Cardiac muscle cell (in vitro differentiated cells and primary cell): ENCODE data around the gene SLC35F2. TPM values are rescaled to one million over a fixed set of nuclear protein-coding genes. Genes with fewer than 3 reads are reported as not detected.

Experiments used
- DNase-seq, 2 donors: peaks; one replicate each; pipeline versions ENCODE4 v3.0.0 to v3.0.0-alpha.2; 2010 to 2017; ENCODE audit warnings: low read depth in 1 of 2, low spot score in 1 of 2
- H3K27ac ChIP-seq: fragments of 200-600 bp; sonication (generic); 2 replicates; pipeline ENCODE4 v1.5.1; 2016
- H3K27me3 ChIP-seq: fragments of 200-600 bp; sonication (generic); 2 replicates; pipeline ENCODE4 v1.6.0; 2016; ENCODE audit warnings: control low read depth
- H3K36me3 ChIP-seq: fragments of 200-600 bp; sonication (generic); 2 replicates; pipeline ENCODE4 v1.5.1; 2016; ENCODE audit warnings: control low read depth
- H3K4me1 ChIP-seq: fragments of 200-600 bp; sonication (generic); 2 replicates; pipeline ENCODE4 v1.8.1; 2017; ENCODE audit warnings: low read depth, mild to moderate bottlenecking, mixed run types
- H3K4me3 ChIP-seq: fragments of 200-600 bp; sonication (generic); 2 replicates; pipeline ENCODE4 v1.5.1; 2016; ENCODE audit warnings: mild to moderate bottlenecking
- H3K9me3 ChIP-seq: fragments of 200-600 bp; sonication (generic); 2 replicates; pipeline ENCODE4 v1.5.1; 2017; ENCODE audit warnings: low read depth, mild to moderate bottlenecking, control low read depth
- CTCF ChIP-seq: IDR thresholded peaks from 2 replicates; pipeline ENCODE4 v1.5.1; 2012; ENCODE audit warnings: low read depth, mild to moderate bottlenecking, low read length
- polyA plus RNA-seq: library from polyadenylated mRNA; unstranded; fragments of >200 nt; fragmentation: Nextera tagmentation; extraction: Ambion mirVana; gene quantifications from 2 replicates; pipeline ENCODE4 v1.2.1, GENCODE V29; 2016
- total RNA-seq: library from RNA; depleted of rRNA; stranded (reverse); fragments of >200 nt; gene quantifications from 2 replicates; pipeline ENCODE4 v1.2.3, GENCODE V29; 2016

Gene SLC35F2
- total and polyA plus RNA-seq, 2 experiments from 2014 or later: 6.9 to 10.1 TPM

GRCh38 chr11:107783121-107783520 is 75.5 kb downstream of the SLC35F2 start:
- no peak overlapping the region for H3K27ac ChIP-seq
- no peak overlapping the region for H3K4me3 ChIP-seq
- H3K36me3 ChIP-seq: no peaks in the 10 kb centered on the region
- TF ChIP-seq CTCF: no peak
- DNase-seq: no peak
- no peaks in the 10 kb centered on the region for H3K27me3 ChIP-seq
- H3K9me3 ChIP-seq: no peaks in the 10 kb centered on the region
- H3K4me1 ChIP-seq: no peaks in the 10 kb centered on the region

- no peaks in the 10 kb centered on the region for H3K4me1 ChIP-seq
- H3K4me3 ChIP-seq: no peak overlapping the region
- no peaks in the 10 kb centered on the region for H3K27me3 ChIP-seq
- no peaks in the 10 kb centered on the region for H3K36me3 ChIP-seq
- no peak for TF ChIP-seq CTCF
- no peak overlapping the region for H3K27ac ChIP-seq
- peak in 1 of 2 donors; percentile 5 for DNase-seq
- no peaks in the 10 kb centered on the region for H3K9me3 ChIP-seq
Observed at GRCh38 chr11:107780775-107781174, 77.8 kb downstream of the SLC35F2 start.

GRCh38 chr11:107780136-107780535 is 78.5 kb downstream of the SLC35F2 start:
- H3K4me3 ChIP-seq: no peak overlapping the region
- no peaks in the 10 kb centered on the region for H3K27me3 ChIP-seq
- TF ChIP-seq CTCF: no peak
- H3K4me1 ChIP-seq: no peaks in the 10 kb centered on the region
- H3K9me3 ChIP-seq: no peaks in the 10 kb centered on the region
- no peak overlapping the region for H3K27ac ChIP-seq
- DNase-seq: no peak
- no peaks in the 10 kb centered on the region for H3K36me3 ChIP-seq

GRCh38 chr11:107778839-107779517 is 79.6 kb downstream of the SLC35F2 start:
- Histone ChIP-seq H3K36me3 (no peaks in the 10 kb centered on the region), H3K4me3 (no peak overlapping the region), H3K27ac (no peak overlapping the region), H3K9me3 (no peaks in the 10 kb centered on the region), H3K27me3 (no peaks in the 10 kb centered on the region), H3K4me1 (no peaks in the 10 kb centered on the region)
- TF ChIP-seq CTCF: no peak
- no peak for DNase-seq

GRCh38 chr11:107777110-107777509 is 81.5 kb downstream of the SLC35F2 start:
- Histone ChIP-seq H3K4me3 (no peak overlapping the region), H3K27me3 (no peaks in the 10 kb centered on the region), H3K36me3 (no peaks in the 10 kb centered on the region), H3K9me3 (no peaks in the 10 kb centered on the region), H3K27ac (no peak overlapping the region), H3K4me1 (no peaks in the 10 kb centered on the region)
- no peak for DNase-seq
- TF ChIP-seq CTCF: no peak
